Right lobe of liver (tissue), 6 donors: ENCODE data around the gene KTN1. TPM values are rescaled to one million over a fixed set of nuclear protein-coding genes. Genes with fewer than 3 reads are reported as not detected.
A peak's percentile ranks its signal among the peaks of the same experiment; 100 is the strongest.

Experiments used
- ATAC-seq, 4 donors: fragments of 200-7000 bp; cut with Tn5 transposase; one replicate each; pipeline ENCODE4 v1.9.1; 2020; ENCODE audit warnings: mild to moderate bottlenecking in 4 of 4, moderate library complexity in 4 of 4
- DNase-seq, 3 donors: peaks; one replicate each; pipeline ENCODE4 v3.0.0-alpha.2; 2020
- H3K27ac ChIP-seq, 3 donors: fragments of 200-600 bp; one replicate each; pipeline ENCODE4 v1.8.0; 2022
- H3K27me3 ChIP-seq, 2 donors: fragments of 200-600 bp; one replicate each; pipeline ENCODE4 v1.8.0; 2022
- H3K36me3 ChIP-seq, 4 donors: fragments of 200-600 bp; sonication (generic) in 1 of 4; one replicate each; pipeline versions ENCODE4 v1.5.1 to v1.8.0; 2017 to 2022; ENCODE audit warnings: control low read depth in 1 of 4
- H3K4me1 ChIP-seq, 4 donors: fragments of 200-600 bp; sonication (generic) in 1 of 4; one replicate each; pipeline versions ENCODE4 v1.5.1 to v1.8.0; 2017 to 2022; ENCODE audit warnings: control low read depth in 1 of 4
- H3K4me3 ChIP-seq, 3 donors: fragments of 200-600 bp; one replicate each; pipeline ENCODE4 v1.8.0; 2022
- H3K9me3 ChIP-seq, 4 donors: fragments of 200-600 bp; sonication (generic) in 1 of 4; one replicate each; pipeline versions ENCODE4 v1.5.1 to v1.8.0; 2017 to 2022; ENCODE audit warnings: control low read depth in 1 of 4
- POLR2A ChIP-seq: fragments of 450-650 bp; IDR thresholded peaks from one replicate; pipeline ENCODE4 v1.6.1; 2017; ENCODE audit warnings: antibody characterized with exemption, mild to moderate bottlenecking
- WGBS: methylation state at CpG from one replicate; pipeline ENCODE4 v1.1.6; 2018; ENCODE audit warnings: low coverage, low lambda C conversion rate; ENCODE audit not compliant: insufficient coverage; ENCODE audit errors: missing lambda C conversion rate; 5-methylcytosine and 5-hydroxymethylcytosine counted together
- intact Hi-C, 2 donors: fragments of 100-400 bp; cut with DNase I; formaldehyde crosslinking; loops; one replicate each; pipeline versions ENCODE4 v1.11.2 to v1.14.1; 2022
- long read RNA-seq: library from polyadenylated mRNA; unstranded; transcript quantifications from one replicate; pipeline ENCODE4 v2.0.0, GENCODE V29; 2019
- total RNA-seq, 6 experiments: library from RNA; depleted of rRNA in 2 of 6; stranded (reverse); fragments of >200 nt in 2 of 6; fragmentation: NEBNext Ultra II Directional in 3 of 6; extraction: Animal tissue kit (Norgen Biotek cat#: 25700) in 3 of 6; gene quantifications; one replicate each; pipeline versions ENCODE4 v1.1.0 to v1.2.4, GENCODE V29; 2016 to 2023
- TF ChIP-seq, protein P1 (sequence below), 4 donors: fragments of 200-600 bp in 3 of 4; fragments of 450-650 bp in 1 of 4; IDR thresholded peaks; one replicate each; pipeline versions ENCODE4 v1.5.1 to v1.8.0; 2016 to 2022; ENCODE audit warnings: antibody characterized with exemption in 4 of 4, mild to moderate bottlenecking in 2 of 4
- donor health status: DM: no; HTN: yes; CAD: no.
- donor health status: DM: no; HTN: no; CAD: no.
- donor health status: DM: no; HTN: no; CAD: no.
- donor health status: DM: no; HTN: yes; CAD: no.
- donor health status: DM: no; HTN: yes; CAD: no.

Gene KTN1, protein sequence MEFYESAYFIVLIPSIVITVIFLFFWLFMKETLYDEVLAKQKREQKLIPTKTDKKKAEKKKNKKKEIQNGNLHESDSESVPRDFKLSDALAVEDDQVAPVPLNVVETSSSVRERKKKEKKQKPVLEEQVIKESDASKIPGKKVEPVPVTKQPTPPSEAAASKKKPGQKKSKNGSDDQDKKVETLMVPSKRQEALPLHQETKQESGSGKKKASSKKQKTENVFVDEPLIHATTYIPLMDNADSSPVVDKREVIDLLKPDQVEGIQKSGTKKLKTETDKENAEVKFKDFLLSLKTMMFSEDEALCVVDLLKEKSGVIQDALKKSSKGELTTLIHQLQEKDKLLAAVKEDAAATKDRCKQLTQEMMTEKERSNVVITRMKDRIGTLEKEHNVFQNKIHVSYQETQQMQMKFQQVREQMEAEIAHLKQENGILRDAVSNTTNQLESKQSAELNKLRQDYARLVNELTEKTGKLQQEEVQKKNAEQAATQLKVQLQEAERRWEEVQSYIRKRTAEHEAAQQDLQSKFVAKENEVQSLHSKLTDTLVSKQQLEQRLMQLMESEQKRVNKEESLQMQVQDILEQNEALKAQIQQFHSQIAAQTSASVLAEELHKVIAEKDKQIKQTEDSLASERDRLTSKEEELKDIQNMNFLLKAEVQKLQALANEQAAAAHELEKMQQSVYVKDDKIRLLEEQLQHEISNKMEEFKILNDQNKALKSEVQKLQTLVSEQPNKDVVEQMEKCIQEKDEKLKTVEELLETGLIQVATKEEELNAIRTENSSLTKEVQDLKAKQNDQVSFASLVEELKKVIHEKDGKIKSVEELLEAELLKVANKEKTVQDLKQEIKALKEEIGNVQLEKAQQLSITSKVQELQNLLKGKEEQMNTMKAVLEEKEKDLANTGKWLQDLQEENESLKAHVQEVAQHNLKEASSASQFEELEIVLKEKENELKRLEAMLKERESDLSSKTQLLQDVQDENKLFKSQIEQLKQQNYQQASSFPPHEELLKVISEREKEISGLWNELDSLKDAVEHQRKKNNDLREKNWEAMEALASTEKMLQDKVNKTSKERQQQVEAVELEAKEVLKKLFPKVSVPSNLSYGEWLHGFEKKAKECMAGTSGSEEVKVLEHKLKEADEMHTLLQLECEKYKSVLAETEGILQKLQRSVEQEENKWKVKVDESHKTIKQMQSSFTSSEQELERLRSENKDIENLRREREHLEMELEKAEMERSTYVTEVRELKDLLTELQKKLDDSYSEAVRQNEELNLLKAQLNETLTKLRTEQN (N-terminal part only)
- total RNA-seq: 10 to 100 TPM; 55.8 to 90.8 (median 64.1) TPM
- long read RNA-seq, partial matches to known transcripts: 21 of 23 reads
- long read RNA-seq, other reads (novel, unspliced or antisense): 2 of 23 reads

DNA sequence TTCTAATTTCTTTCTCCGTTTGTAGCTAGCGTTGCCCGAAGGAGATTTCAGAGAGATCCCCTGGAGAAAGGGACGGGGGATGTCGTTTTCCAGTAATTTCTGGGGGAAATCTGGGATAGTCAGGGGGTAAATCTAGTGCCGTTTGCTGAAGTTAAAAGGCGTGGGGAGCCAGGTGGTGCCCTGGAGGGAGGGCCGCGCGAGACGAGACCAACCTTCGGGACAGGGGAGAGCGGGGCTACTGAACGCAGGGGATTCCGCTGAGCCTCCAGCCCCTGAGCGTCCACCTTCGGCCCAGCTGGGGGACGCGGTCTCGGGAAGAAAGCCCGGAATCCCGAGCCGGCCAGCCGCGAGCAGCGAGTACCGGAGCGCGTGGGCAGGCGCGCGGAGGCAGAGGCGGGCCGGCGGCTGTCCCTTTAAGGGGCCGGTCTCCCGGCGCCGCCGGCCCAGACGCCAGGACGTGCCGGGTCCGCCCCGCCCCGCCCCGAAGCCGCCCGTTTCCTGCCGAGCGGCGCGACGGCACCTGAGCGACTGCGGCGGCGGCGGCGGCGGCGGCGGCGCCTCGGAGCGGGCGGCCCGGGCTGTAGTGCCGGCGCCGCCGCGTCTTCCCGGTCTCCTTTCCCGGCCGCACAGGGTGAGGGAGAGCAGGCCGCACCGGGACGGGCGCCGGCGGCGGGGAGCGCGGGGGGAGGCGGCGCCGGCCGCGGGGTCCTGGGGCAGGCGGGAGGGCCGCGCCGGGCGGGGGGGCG, at the start of gene KTN1:
Gene KTN1 (plus strand): TSS at position 484 of the 746 bp plus-strand sequence. CDS start 31,842 bp downstream, outside the sequence.
- Histone ChIP-seq H3K27ac (peak within 1 kb of the TSS; percentile 72 to 88 (median 75)), H3K9me3 (no peaks in the 10 kb centered on the region), H3K4me1 (peaks cover 0 to 36% (median 11%) of the 10 kb centered on the region in 4 donors), H3K4me3 (peak within 1 kb of the TSS; percentile 81 to 83 (median 81)), H3K27me3 (no peaks in the 10 kb centered on the region), H3K36me3 (no peaks in the 10 kb centered on the region)
- peak; percentile 89 to 91 (median 91) for DNase-seq
- TF ChIP-seq, protein P1, sequence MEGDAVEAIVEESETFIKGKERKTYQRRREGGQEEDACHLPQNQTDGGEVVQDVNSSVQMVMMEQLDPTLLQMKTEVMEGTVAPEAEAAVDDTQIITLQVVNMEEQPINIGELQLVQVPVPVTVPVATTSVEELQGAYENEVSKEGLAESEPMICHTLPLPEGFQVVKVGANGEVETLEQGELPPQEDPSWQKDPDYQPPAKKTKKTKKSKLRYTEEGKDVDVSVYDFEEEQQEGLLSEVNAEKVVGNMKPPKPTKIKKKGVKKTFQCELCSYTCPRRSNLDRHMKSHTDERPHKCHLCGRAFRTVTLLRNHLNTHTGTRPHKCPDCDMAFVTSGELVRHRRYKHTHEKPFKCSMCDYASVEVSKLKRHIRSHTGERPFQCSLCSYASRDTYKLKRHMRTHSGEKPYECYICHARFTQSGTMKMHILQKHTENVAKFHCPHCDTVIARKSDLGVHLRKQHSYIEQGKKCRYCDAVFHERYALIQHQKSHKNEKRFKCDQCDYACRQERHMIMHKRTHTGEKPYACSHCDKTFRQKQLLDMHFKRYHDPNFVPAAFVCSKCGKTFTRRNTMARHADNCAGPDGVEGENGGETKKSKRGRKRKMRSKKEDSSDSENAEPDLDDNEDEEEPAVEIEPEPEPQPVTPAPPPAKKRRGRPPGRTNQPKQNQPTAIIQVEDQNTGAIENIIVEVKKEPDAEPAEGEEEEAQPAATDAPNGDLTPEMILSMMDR (IDR thresholded peaks at IDR 0.05): no peak
- peak; percentile 79 for TF ChIP-seq POLR2A
- peak; percentile 92 to 97 (median 94) for ATAC-seq
- 0% methylated on average over 29 of the region's 96 CpGs for WGBS
- intact Hi-C loops: no loop called here

DNA sequence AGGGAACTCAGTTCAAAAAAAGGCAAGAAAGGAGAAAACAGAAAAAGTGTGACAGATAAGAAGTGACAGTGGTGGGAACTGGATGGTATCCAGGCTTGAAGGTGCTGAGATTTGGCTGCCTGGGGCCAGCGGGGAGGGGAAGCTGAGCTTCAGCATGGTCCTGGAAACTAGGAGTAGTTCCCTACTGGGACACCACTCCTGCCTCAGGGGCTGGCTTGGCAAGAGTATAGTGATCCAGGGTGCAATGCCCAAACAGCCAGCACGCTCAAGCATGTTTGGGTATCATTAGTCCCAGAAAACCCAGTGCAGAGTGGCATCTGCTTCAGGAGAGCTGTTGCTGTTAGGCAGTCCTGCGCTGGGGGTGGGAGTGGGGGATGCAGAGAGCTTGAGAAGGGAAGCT, 49.5 kb upstream of the KTN1 start:
- Histone ChIP-seq H3K4me1 (no peaks in the 10 kb centered on the region), H3K4me3 (no peak overlapping the region), H3K9me3 (no peaks in the 10 kb centered on the region), H3K27ac (no peak overlapping the region), H3K27me3 (no peaks in the 10 kb centered on the region), H3K36me3 (no peaks in the 10 kb centered on the region)
- ATAC-seq (no peak), DNase-seq (no peak)
- intact Hi-C loops: no loop called here
- 96% methylated on average over 3 of the region's 3 CpGs for WGBS
- TF ChIP-seq, protein P1 (IDR thresholded peaks at IDR 0.05): no peak
- no peak for TF ChIP-seq POLR2A

DNA sequence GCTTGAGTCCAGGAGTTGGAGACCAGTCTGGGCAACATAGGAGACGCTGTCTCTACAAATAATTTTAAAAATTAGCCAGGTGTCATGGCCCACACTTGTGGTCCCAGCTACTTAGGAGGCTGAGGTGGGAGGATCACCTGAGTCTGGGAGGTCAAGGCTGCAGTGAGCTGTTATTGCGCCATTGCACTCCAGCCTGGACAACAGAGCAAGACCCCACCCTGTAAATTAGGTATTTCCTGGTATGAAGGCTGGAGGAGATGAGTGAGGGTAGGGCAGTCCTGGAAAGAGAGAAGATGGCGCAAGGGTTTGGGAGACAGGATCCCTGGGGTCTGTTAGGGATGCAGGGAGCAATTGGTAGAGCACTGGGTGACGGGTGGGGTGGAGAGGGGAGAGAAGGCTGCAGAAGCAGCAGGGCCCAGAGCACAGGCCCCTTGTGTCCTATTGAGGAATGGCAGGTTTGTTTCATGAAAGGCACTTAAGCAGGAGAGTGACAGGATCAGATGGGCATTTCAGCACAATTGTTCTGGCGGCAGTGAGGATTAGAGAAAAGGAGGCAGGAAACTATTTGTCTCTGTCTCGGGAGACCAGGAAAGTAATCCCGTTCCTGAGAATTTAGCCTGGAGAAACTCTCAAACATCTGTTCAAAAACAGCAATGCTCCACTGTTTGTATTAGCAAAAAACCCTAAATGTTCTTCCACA, 47.2 kb upstream of the KTN1 start:
- intact Hi-C loops: no loop called here
- ATAC-seq: no peak
- no peaks in the 10 kb centered on the region for H3K4me1 ChIP-seq
- no peak for DNase-seq
- no peak overlapping the region for H3K27ac ChIP-seq
- no peak overlapping the region for H3K4me3 ChIP-seq
- no peaks in the 10 kb centered on the region for H3K9me3 ChIP-seq
- no peaks in the 10 kb centered on the region for H3K27me3 ChIP-seq
- no peaks in the 10 kb centered on the region for H3K36me3 ChIP-seq
- 78% methylated on average over 6 of the region's 7 CpGs for WGBS
- no peak for TF ChIP-seq POLR2A
- TF ChIP-seq, protein P1 (IDR thresholded peaks at IDR 0.05): no peak
